Endothelial cell (in vitro differentiated cells): ENCODE measurements around the gene FLNA. TPM values are rescaled to one million over a fixed set of nuclear protein-coding genes. Genes with fewer than 3 reads are reported as not detected.

Experiments used
- DNase-seq: peaks from one replicate; pipeline ENCODE4 v3.0.0; 2021; ENCODE audit warnings: low spot score
- H3K27ac Mint-ChIP-seq: one replicate; pipeline ENCODE4 v1.8.0; 2021; ENCODE audit warnings: mixed read lengths, inconsistent platforms; ENCODE audit not compliant: unreplicated experiment
- H3K27me3 Mint-ChIP-seq: one replicate; pipeline ENCODE4 v1.8.0; 2021; ENCODE audit warnings: mild to moderate bottlenecking, moderate library complexity, mixed read lengths, inconsistent platforms; ENCODE audit not compliant: unreplicated experiment
- H3K36me3 Mint-ChIP-seq: one replicate; pipeline ENCODE4 v1.8.0; 2021; ENCODE audit warnings: mild to moderate bottlenecking, low read depth, mixed read lengths, inconsistent platforms; ENCODE audit not compliant: unreplicated experiment
- H3K4me1 Mint-ChIP-seq: one replicate; pipeline ENCODE4 v1.8.0; 2021; ENCODE audit warnings: mild to moderate bottlenecking, mixed read lengths, inconsistent platforms; ENCODE audit not compliant: unreplicated experiment
- H3K4me3 Mint-ChIP-seq: one replicate; pipeline ENCODE4 v1.8.0; 2021; ENCODE audit warnings: mild to moderate bottlenecking, mixed read lengths, inconsistent platforms; ENCODE audit not compliant: unreplicated experiment
- H3K9me3 Mint-ChIP-seq: one replicate; pipeline ENCODE4 v1.8.0; 2021; ENCODE audit warnings: mixed read lengths, inconsistent platforms; ENCODE audit not compliant: unreplicated experiment
- CTCF ChIP-seq: fragments of 200-600 bp; sonication (generic); IDR thresholded peaks from one replicate; pipeline ENCODE4 v1.5.0; 2021; ENCODE audit warnings: antibody characterized with exemption; ENCODE audit not compliant: unreplicated experiment
- total RNA-seq: library from RNA; stranded (reverse); fragmentation: NEBNext Ultra II Directional; extraction: Animal tissue kit (Norgen Biotek cat#: 25700); gene quantifications from one replicate; pipeline ENCODE4 v1.2.1, GENCODE V29; 2021; ENCODE audit not compliant: unreplicated experiment

Gene FLNA
- total RNA-seq, 1 donor from 2014 or later: 1,022 TPM

GRCh38 chrX:154353172-154353843, 21.1 kb downstream of the FLNA start:
- no peaks in the 10 kb centered on the region for H3K9me3 Mint-ChIP-seq
- no peak overlapping the region for H3K27ac Mint-ChIP-seq
- no peaks in the 10 kb centered on the region for H3K36me3 Mint-ChIP-seq
- no peaks in the 10 kb centered on the region for H3K4me1 Mint-ChIP-seq
- H3K27me3 Mint-ChIP-seq: peaks cover under 1% of the 10 kb centered on the region
- H3K4me3 Mint-ChIP-seq: no peak overlapping the region
- TF ChIP-seq CTCF: no peak
- DNase-seq: no peak

- no peaks in the 10 kb centered on the region for H3K36me3 Mint-ChIP-seq
- H3K4me1 Mint-ChIP-seq: no peaks in the 10 kb centered on the region
Observed at GRCh38 chrX:154352466-154352865, 22.0 kb downstream of the FLNA start.

GRCh38 chrX:154352012-154352401, 22.4 kb downstream of the FLNA start:
- Mint-ChIP-seq H3K36me3 (no peaks in the 10 kb centered on the region), H3K27me3 (peaks cover 3% of the 10 kb centered on the region), H3K9me3 (no peaks in the 10 kb centered on the region), H3K4me3 (no peak overlapping the region), H3K4me1 (peaks cover 4% of the 10 kb centered on the region), H3K27ac (no peak overlapping the region)
- DNase-seq: no peak
- TF ChIP-seq CTCF: no peak

More at GRCh38 chrX:154352466-154352865, 22.0 kb downstream of the FLNA start:
- no peak for TF ChIP-seq CTCF
- peaks cover 2% of the 10 kb centered on the region for H3K27me3 Mint-ChIP-seq
- no peak overlapping the region for H3K4me3 Mint-ChIP-seq
- DNase-seq: no peak
- H3K9me3 Mint-ChIP-seq: no peaks in the 10 kb centered on the region
- H3K27ac Mint-ChIP-seq: no peak overlapping the region

GRCh38 chrX:154351183-154352011, 23.0 kb downstream of the FLNA start:
- DNase-seq: no peak
- no peak overlapping the region for H3K4me3 Mint-ChIP-seq
- no peak overlapping the region for H3K27ac Mint-ChIP-seq
- H3K9me3 Mint-ChIP-seq: no peaks in the 10 kb centered on the region
- H3K4me1 Mint-ChIP-seq: peaks cover 4% of the 10 kb centered on the region
- TF ChIP-seq CTCF: no peak
- no peaks in the 10 kb centered on the region for H3K36me3 Mint-ChIP-seq
- H3K27me3 Mint-ChIP-seq: peaks cover 3% of the 10 kb centered on the region
